PC-9 (cell line): ENCODE measurements around the gene MITF.

Experiments used
- CTCF ChIP-seq: fragments of 200-600 bp; sonication (generic); conservative IDR thresholded peaks from 2 replicates; pipeline ENCODE4 v1.6.1; 2017; ENCODE audit warnings: mixed run types, antibody characterized with exemption, mild to moderate bottlenecking, moderate library complexity
- EZH2 ChIP-seq: fragments of 200-600 bp; sonication (generic); IDR thresholded peaks from 2 replicates; pipeline ENCODE4 v1.8.0; 2017; ENCODE audit warnings: antibody characterized with exemption, low read depth

GRCh38 chr3:69999140-70000027 lies 260.1 kb downstream of the MITF start, which contains the start of gene SAMMSON:
- TF ChIP-seq CTCF = no peak
- no peak for TF ChIP-seq EZH2
